HepG2 (cell line): ENCODE data around the gene PPP6R2. TPM values are rescaled to one million over a fixed set of nuclear protein-coding genes. Genes with fewer than 3 reads are reported as not detected.

ENCODE experiments used
- ATAC-seq: fragments of 200-7000 bp; cut with Tn5 transposase; 3 replicates; pipeline ENCODE4 v1.9.1; 2020; ENCODE audit warnings: mild to moderate bottlenecking, moderate library complexity
- BruUV-seq: library from RNA; stranded (reverse); fragments of 400-500 nt; replicated peaks from 2 replicates; lab custom pipeline; 2021; lab: Mats Ljungman, UMichigan
- CTCF ChIA-PET: fragments of 300-600 bp; formaldehyde crosslinking; extraction: SDS; loops from one replicate; lab custom pipeline; 2021; ENCODE audit warnings: low total read pairs, inconsistent platforms, low intra/inter-chr PET ratio; lab: Yijun Ruan, JAX
- POLR2A ChIA-PET: fragments of 350-600 bp; sonication (Branson Sonifier 250); formaldehyde crosslinking; loops from one replicate; lab custom pipeline; 2020; ENCODE audit warnings: antibody characterized with exemption, inconsistent platforms; lab: Yijun Ruan, JAX
- DNase-seq: peaks from one replicate; pipeline ENCODE4 v3.0.0-alpha.2; 2015; ENCODE audit warnings: low spot score
- FAIRE-seq: peaks from 3 replicates; lab custom pipeline; 2011; peaks lifted over from hg19 to GRCh38; lab: Jason Lieb, UNC
- H2AFZ ChIP-seq: one replicate; pipeline ENCODE4 v1.6.1; 2011; ENCODE audit warnings: low read length, inconsistent platforms
- H3K27ac ChIP-seq: fragments of 300-600 bp; 3 replicates; pipeline ENCODE4 v1.8.0; 2011; ENCODE audit warnings: mixed run types, mild to moderate bottlenecking, mixed read lengths, low read length, inconsistent platforms; ENCODE audit not compliant: insufficient read depth; ENCODE audit errors: extremely low read length
- H3K27me3 ChIP-seq, 2 experiments: fragments of 200-600 bp in 1 of 2; 2 replicates in 1 of 2; 3 replicates in 1 of 2; pipeline versions ENCODE4 v1.6.0 to v1.8.0; 2011; ENCODE audit warnings: low read length in 2 of 2, mild to moderate bottlenecking in 2 of 2, moderate library complexity in 2 of 2, inconsistent platforms in 1 of 2; ENCODE audit not compliant: insufficient read depth in 2 of 2, control insufficient read depth in 1 of 2
- H3K36me3 ChIP-seq, 2 experiments: fragments of 200-600 bp in 1 of 2; replicated peaks in 1 of 2; 2 replicates in 1 of 2; 3 replicates in 1 of 2; pipeline versions ENCODE4 v1.5.1 to v1.8.0; 2011; ENCODE audit warnings: low read length in 2 of 2, inconsistent platforms in 1 of 2; ENCODE audit not compliant: insufficient read depth in 2 of 2, control insufficient read depth in 1 of 2
- H3K4me1 ChIP-seq: 2 replicates; pipeline ENCODE4 v1.5.1; 2012; ENCODE audit warnings: low read length, inconsistent platforms; ENCODE audit not compliant: insufficient read depth
- H3K4me2 ChIP-seq: 2 replicates; pipeline ENCODE4 v1.6.0; 2011; ENCODE audit warnings: low read depth, low read length, inconsistent platforms
- H3K4me3 ChIP-seq, 3 experiments: fragments of 200-600 bp in 1 of 3; sonication (generic), shearing (Covaris generic) in 1 of 3; replicated peaks in 1 of 3; 2 replicates each; pipeline ENCODE4 v1.5.1; 2011 to 2016; ENCODE audit warnings: low read length in 3 of 3, inconsistent platforms in 2 of 3, low read depth in 2 of 3, mild to moderate bottlenecking in 2 of 3, control low read depth in 1 of 3, mixed read lengths in 1 of 3; ENCODE audit not compliant: insufficient read depth in 1 of 3
- H3K79me2 ChIP-seq: one replicate; pipeline ENCODE4 v1.6.1; 2011; ENCODE audit warnings: low read length, inconsistent platforms; ENCODE audit not compliant: insufficient read depth
- H3K9ac ChIP-seq: 2 replicates; pipeline ENCODE4 v1.6.0; 2011; ENCODE audit warnings: mild to moderate bottlenecking, low read depth, low read length, inconsistent platforms; ENCODE audit not compliant: insufficient read depth
- H3K9me3 ChIP-seq: 2 replicates; pipeline ENCODE4 v1.5.1; 2012; ENCODE audit warnings: mild to moderate bottlenecking, low read length
- H4K20me1 ChIP-seq: 2 replicates; pipeline ENCODE4 v1.6.0; 2011; ENCODE audit warnings: inconsistent platforms, mild to moderate bottlenecking, low read length, moderate library complexity; ENCODE audit not compliant: insufficient read depth
- AGO2 ChIP-seq: fragments of 200-400 bp; formaldehyde crosslinking; optimal IDR thresholded peaks from 2 replicates; pipeline ENCODE3; 2017; ENCODE audit warnings: mild to moderate bottlenecking, low read depth, low read length, moderate library complexity
- ATF4 ChIP-seq, 2 experiments: fragments of 450-650 bp in 1 of 2; sonication (generic) in 1 of 2; formaldehyde crosslinking; IDR thresholded peaks; 2 replicates each; pipeline versions ENCODE4 v1.5.0 to v1.8.0; 2020 to 2022; ENCODE audit warnings: mild to moderate bottlenecking in 1 of 2, missing genetic modification reagents in 1 of 2
- FOSL2 ChIP-seq: sonication (generic); formaldehyde crosslinking; IDR thresholded peaks from 2 replicates; pipeline ENCODE4 v1.4.0; 2020; ENCODE audit warnings: missing genetic modification reagents
- MAZ ChIP-seq, 2 experiments: sonication (generic) in 1 of 2; formaldehyde crosslinking in 1 of 2; IDR thresholded peaks; 2 replicates each; pipeline versions ENCODE4 v1.5.0 to v1.6.1; 2012 to 2020; ENCODE audit warnings: low read depth in 2 of 2, mild to moderate bottlenecking in 2 of 2, borderline replicate concordance in 1 of 2, improper control_type of control experiment in 1 of 2, low read length in 1 of 2, missing genetic modification reagents in 1 of 2, moderate library complexity in 1 of 2
- NFRKB ChIP-seq: fragments of 450-650 bp; IDR thresholded peaks from 2 replicates; pipeline ENCODE4 v1.6.1; 2017
- PRDM4 ChIP-seq: sonication (generic); formaldehyde crosslinking; IDR thresholded peaks from 2 replicates; pipeline ENCODE4 v1.9.0; 2021; ENCODE audit warnings: missing genetic modification reagents, borderline replicate concordance
- TMF1 ChIP-seq: sonication (generic); formaldehyde crosslinking; IDR thresholded peaks from 2 replicates; pipeline ENCODE4 v1.8.1; 2022; ENCODE audit warnings: low read depth, missing genetic modification reagents
- ZFP41 ChIP-seq: sonication (generic); formaldehyde crosslinking; IDR thresholded peaks from 2 replicates; pipeline ENCODE4 v1.4.0; 2020; ENCODE audit warnings: mild to moderate bottlenecking, missing genetic modification reagents, borderline replicate concordance
- ZMYM3 ChIP-seq: sonication (generic); formaldehyde crosslinking; IDR thresholded peaks from 2 replicates; pipeline ENCODE4 v1.5.1; 2020; ENCODE audit warnings: mild to moderate bottlenecking, missing genetic modification reagents
- WGBS: methylation state at CpG from one replicate; pipeline ENCODE4 v1.1.6; 2017; ENCODE audit warnings: low lambda C conversion rate; 5-methylcytosine and 5-hydroxymethylcytosine counted together
- in situ Hi-C: cut with HindIII; loops from 2 replicates; pipeline ENCODE4 v1.10.0; 2017; ENCODE audit warnings: low pct_unique_long_range_greater_than_20kb; ENCODE audit not compliant: extremely low pct_ligation_motif_present
- intact Hi-C: fragments of 100-400 bp; cut with micrococcal nuclease; formaldehyde crosslinking; loops from one replicate; pipeline ENCODE4 v1.10.0; 2022; ENCODE audit not compliant: unreplicated experiment
- polyA plus RNA-seq, 8 experiments: library from polyadenylated mRNA; depleted of rRNA in 3 of 8; stranded (reverse) in 7 of 8; unstranded in 1 of 8; fragments of >200 nt; fragmentation: Illumina TruSeq in 4 of 8; extraction: Trizol in 4 of 8; gene quantifications; 2 replicates each; pipeline versions ENCODE4 v1.2.1 to v1.2.3, GENCODE V29; 2011 to 2016; ENCODE audit warnings: low read depth in 4 of 8, missing spikeins in 1 of 8, mixed read lengths in 1 of 8; ENCODE audit not compliant: insufficient read depth in 1 of 8
- total RNA-seq, 5 experiments: library from RNA; depleted of rRNA; stranded (reverse); fragments of >200 nt; fragmentation: Illumina TruSeq; extraction: Trizol; gene quantifications; 2 replicates each; pipeline ENCODE4 v1.2.3, GENCODE V29; 2016; ENCODE audit warnings: low read depth in 1 of 5

PPP6R2 gene
- total and polyA plus RNA-seq, 2 of the 13 experiments (the other 11 are each of a cell fraction or from before 2014, with no cell fraction given) = 55.0 to 102 TPM

GRCh38 chr22:50469377-50470305 is 126.5 kb downstream of the PPP6R2 start:
- Histone ChIP-seq H3K27ac (no peak overlapping the region), H4K20me1 (peaks cover 35% of the 10 kb centered on the region)
- in situ Hi-C loops = no loop called here

More at GRCh38 chr22:50469377-50470305, 126.5 kb downstream of the PPP6R2 start:
- H2AFZ ChIP-seq = no peak overlapping the region
- H3K4me3 ChIP-seq = no peak overlapping the region
- DNase-seq (no peak), ATAC-seq (no peak)
- peaks cover 17 to 29% of the 10 kb centered on the region in 2 experiments; a peak in 4 of 5 replicates for H3K36me3 ChIP-seq
- WGBS = 100% methylated on average over 1 of the region's 25 CpGs
- POLR2A ChIA-PET = no interaction called here
- H3K27me3 ChIP-seq = no peaks in the 10 kb centered on the region
- peaks cover 50% of the 10 kb centered on the region for H3K79me2 ChIP-seq
- no peaks in the 10 kb centered on the region for H3K9me3 ChIP-seq
- intact Hi-C loops = no loop called here
- no peak for TF ChIP-seq ZMYM3 (CRISPR knock-in tag)
- TF ChIP-seq ATF4 (CRISPR knock-in tag; IDR thresholded peaks at IDR 0.05) = no peak
- no peak for TF ChIP-seq PRDM4 (CRISPR knock-in tag)
- TF ChIP-seq NFRKB = no peak
- no peak for TF ChIP-seq FOSL2 (CRISPR knock-in tag)
- TF ChIP-seq TMF1 (CRISPR knock-in tag) = no peak
- TF ChIP-seq AGO2 = peak; percentile 0
- TF ChIP-seq ZFP41 (CRISPR knock-in tag) = no peak
- no peak for TF ChIP-seq MAZ (IDR thresholded peaks at IDR 0.05; ENCODE audit: borderline replicate concordance, low read depth, low read length)
- no peak for TF ChIP-seq MAZ (CRISPR knock-in tag; IDR thresholded peaks at IDR 0.05; ENCODE audit: low read depth)
- TF ChIP-seq, all 625 proteins: peak for 1
- Histone ChIP-seq H3K9ac (no peak overlapping the region), H3K4me1 (peaks cover 42% of the 10 kb centered on the region), H3K4me2 (no peak overlapping the region)
- BruUV-seq = no TSS peak
- no peak for FAIRE-seq
- CTCF ChIA-PET = no interaction called here
